HG03196 (cell line): ENCODE data around the gene DDC.
"Not testable (repeated sequence)": the region's sequence is repeated elsewhere in the genome, so short reads cannot be mapped to it uniquely, and the experiment has no call there.

Experiments
- ATAC-seq: cut with Tn5 transposase; IDR thresholded peaks from one replicate; pipeline ENCODE4 v1.9.1; 2021; ENCODE audit not compliant: unreplicated experiment

DDC gene

DNA sequence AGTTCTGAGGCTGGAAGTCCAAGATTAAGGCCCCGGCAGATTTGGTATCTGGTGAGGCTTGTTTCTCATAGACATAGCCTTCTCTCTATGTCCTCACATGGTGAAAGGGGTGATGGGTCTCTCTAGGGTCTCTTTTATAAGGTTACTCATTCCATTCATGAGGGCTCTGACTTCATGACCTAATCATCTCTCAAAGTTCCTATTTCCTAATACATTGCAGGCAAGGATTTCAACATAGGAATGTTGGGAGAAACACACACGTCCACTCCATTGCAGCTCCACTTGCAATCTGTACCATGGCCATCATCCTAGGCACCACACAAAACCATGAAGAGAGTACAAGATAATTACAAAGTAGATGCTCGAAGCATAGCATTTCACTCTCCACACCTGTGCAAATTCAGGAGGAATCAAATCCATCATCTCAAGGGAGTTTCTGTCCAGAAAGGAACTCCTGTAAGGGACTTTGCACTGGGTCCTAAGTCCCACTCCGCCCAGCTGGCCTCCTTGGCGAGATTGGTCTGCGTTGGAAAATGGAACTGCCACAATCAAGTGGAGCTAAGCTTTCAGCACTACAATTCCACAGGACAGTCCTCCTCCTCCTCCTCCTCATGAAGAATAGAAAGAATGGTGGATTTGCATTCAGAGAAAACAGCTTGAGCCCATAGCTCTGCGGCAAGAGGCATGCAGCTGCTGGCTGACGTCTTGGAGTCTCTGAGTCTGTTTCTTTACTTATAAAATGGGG lies 8.8 kb downstream of the DDC start:
- ATAC-seq = no peak

DNA sequence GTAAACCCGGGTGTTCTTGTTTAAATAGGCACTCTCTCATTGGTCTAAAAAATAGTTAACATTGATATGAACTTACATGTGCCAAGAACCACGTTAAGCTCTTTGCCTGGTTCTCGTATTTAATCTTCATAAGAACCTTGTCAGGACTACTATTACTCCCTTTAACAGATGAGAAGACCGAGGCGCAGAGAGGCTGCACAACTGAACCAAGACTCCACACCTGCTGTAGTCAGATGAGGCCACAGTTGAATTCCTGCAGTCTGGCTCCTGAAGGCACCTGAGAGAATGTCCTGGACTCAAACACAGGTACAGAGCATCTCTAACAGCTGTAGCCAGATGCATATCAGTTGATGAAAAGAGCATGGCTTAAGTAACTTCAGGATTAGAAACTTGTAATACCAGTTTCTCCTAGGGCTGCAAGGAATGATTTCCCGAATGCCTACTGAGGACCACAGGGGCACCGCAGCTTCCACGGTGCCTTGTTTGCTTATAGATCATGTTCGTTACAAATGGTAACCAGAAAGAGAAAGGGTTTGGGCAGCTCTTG lies 9.5 kb downstream of the DDC start:
- no peak for ATAC-seq

DNA sequence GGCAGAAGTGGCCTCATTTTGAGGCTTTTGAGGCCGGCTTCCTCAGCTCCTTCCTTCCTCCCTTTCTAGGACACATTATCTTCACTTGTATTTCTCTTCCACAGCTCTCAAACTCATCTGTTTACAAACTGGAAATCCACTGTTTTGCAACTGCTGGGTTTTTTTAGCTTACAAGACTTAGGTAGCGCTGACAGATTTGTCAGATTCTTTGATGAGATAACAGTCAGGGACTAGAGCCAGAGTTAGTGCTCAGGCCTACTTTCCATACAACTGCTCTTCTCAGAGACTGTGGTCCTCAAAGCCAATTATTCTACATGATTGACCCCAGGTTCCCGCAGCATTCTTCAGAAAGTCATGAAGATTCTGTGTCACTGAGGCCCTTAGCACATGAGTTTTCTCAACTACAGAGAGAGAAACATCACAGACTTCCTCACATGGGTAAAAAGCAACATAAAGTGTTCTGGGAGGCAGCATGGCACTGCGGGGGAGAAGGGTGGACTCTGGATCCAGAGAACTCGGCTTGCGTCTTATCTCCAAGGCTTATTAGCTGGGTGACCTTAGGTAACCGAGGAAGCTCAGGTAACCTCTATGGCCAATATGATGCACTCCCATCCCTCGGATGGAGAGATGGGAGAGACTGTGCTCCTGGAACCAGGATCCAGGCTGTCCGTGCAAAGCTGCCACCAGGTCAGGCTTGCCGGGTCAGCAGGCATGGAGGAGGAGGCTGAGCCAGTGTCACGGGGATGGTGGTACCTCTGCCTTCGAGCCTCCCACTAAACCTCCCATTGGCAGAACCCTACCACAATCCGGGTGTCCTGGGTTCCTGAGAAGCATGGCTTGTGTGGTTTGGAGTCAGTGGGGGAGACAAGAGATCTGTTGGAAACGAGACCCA lies 10.5 kb downstream of the DDC start:
- ATAC-seq = no peak

DNA sequence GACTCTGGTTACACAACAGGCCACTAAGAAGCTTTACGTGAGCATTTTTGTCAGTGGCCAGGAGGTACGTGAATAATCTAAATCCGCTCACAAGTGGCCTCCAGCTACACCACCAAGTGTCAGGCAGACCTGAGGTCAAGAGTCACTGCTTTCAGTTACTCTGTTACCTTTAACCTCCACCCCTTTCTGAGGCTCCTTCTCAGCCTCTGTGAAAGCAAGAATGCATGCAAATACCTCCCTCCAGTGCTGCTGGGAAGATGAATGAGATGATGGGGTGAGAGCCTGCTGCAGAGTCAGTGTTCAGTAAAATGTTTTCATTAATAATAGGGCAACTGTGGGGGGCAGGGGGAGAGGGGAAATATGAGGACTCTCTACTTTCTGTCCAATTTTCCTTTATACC lies 11.2 kb downstream of the DDC start:
- no peak for ATAC-seq

DNA sequence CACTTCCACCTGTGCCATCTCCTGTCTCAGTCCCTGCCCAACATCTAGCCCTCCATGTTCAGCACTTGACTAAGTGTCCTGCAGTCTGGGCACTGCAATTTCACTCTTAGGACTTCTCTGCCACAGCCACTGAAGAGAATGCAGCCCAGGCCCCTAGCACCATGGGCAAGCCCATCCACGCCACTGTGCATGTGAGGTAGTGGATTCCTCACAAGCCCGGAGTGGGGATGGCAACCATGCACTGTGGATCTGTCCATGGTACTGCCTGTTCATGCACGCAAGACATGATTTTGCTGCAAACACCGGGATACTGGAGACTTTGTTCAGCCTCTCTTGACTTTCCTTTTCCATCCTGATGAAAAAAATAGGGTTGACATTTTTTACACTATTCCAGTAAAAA lies 12.3 kb downstream of the DDC start:
- no peak for ATAC-seq

DNA sequence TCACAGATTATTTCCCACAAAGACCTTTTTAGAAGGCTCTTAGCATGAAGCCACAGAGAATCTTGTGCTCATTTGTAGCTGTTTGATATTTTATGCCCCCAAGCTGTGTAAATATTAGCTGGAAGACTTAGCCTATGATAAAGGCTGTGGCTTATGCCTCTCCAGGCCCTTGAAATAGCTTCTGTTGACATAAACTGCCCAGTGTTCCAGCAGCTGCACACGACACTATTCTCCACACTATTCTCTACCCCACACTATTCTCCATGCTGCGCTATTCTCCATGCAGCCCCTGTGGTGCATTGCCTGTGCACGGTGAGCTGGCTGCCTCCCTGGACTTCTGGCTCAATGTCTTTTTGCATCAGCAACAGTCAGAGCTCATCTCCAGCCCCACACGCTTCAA lies 13.1 kb downstream of the DDC start:
- ATAC-seq = no peak

DNA sequence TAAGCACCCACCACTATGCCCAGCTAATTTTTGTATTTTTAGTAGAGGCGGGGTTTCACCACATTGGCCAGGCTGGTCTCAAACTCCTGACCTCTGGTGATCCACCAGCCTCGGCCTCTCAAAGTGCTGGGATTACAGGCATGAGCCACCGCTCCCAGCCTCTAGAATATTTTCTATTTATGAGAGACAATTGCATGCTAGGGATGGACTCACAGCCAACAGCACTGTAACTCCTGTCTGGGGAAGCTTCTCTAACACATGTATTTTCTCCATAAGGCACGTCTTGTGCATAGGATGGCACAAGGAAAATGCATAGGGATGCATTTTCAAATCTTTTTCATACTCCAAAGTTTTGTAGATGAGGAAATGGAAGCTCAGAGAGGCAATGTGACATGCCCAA lies 19.6 kb downstream of the DDC start:
- not testable (repeated sequence) for ATAC-seq

DNA sequence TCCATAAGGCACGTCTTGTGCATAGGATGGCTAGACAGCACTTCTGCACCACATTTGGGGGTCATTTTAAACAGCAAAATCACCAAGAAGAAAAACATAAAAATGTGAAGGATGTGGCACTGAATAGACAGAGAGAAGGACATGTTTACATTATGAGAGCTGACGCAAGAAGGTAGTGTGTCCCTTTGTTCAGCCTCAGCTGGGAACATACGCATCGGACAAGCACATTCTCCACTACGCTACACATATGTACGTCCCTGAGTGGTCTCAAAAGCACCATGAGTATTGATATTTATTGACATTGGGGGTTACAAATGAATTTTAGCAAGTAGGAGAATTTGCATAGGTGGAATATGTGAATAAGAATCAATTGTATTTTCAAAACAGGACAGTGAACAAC lies 20.2 kb downstream of the DDC start:
- no peak for ATAC-seq

DNA sequence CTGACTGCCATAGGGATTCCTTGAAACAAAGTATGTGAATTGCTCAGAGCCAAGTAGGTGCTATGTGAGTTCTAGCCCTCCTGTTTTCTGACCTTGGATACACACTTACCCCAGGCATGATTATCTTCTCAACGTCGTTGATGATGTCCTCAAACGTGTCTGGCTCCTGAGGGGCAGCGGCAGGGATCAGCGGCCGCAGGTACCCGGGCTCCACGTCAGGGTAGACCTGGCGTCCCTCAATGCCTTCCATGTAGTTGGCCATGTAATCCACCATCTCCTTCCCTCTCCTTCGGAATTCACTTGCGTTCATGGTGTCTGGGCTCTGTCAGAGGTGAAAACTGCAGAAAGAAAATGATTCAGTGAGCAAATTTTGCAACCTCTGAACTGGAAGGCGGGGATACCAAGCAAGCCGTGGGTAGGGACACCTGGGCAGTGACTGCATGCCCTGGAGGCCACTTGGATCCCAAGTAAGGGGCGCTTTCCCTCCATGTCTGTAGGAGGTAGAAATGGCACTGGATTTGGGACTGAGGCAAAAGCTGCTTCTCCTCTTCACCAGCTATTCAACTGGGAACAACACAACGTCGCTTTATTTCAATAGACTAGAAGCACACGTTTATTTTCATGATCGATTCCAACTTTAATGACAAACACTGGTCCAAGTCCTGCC lies 21.3 kb downstream of the DDC start:
- ATAC-seq = no peak

DNA sequence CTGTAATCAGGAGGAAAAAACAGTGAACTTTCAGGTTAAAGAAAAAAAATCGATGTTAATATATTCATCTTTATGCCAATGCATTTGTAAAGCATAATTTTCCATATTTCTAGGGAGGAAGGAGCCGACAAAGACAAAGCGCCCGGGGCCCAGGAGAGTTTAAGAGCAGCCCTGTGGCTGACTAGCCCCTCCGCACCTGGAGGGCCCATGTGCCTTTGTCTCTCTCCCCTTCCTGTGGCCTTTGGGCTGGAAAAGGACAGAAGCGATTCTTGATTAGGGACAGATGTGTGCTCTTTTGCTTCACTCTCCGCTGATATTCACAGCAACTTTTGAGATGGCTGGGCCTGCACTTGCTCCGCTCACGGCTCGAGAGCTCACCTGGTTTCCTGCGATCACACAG lies 23.1 kb downstream of the DDC start:
- ATAC-seq = no peak

DNA sequence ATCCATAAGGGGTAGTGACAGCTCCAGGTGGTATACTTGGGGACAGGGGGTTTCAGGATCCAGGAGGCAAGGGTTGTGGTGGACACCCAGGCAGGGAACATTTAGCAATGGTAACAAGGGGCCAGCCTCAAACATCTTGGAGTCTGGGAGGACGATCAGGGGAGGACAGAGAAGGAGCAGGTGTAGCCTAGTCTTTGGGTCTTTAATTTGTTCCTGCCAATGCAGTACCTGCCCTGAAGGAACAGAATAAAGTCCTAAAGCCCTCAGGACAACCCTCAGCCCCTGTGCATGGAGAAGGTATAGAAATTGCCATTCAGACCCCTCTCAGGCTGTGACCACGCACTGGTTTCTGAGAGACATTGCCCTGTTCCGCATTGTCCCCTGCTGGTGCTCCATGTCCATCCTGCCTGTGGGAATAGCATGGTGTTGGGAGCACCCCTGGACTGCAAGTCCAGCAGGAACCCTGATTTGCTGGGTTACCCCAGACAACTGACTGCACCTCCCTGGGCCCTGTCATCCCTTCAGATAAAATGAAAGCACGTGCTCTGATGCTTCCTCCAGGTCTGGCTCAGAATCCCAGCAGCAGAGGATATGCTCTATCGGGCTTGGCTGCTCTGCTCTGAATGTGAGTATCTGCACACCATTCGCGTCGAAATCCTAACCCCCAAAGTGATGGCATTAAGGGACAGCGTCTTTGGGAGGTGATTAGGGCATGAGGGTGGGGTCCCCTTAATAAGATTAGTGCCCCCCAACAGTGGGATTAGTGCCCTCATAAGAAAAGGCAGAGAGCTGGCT lies 24.2 kb downstream of the DDC start:
- no peak for ATAC-seq

DNA sequence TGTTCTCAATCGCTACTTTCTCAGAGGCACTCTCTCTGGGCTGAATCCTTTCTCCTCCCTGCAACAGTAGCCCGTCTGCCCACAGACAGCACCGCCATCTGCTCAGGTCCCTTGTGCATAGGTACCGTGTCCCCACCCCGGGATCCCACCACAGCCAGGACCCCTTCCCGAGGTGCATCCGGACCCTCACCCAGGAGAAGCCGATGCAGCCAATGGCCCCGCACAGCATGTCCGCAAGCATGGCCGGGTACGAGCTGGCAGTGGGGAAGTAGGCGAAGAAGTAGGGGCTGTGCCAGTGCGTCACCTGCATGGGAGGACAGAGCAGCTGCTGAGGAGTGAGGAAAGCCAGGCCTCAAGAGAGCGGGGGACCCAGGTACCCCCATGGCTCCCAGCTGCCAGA lies 25.5 kb downstream of the DDC start:
- ATAC-seq = no peak

DNA sequence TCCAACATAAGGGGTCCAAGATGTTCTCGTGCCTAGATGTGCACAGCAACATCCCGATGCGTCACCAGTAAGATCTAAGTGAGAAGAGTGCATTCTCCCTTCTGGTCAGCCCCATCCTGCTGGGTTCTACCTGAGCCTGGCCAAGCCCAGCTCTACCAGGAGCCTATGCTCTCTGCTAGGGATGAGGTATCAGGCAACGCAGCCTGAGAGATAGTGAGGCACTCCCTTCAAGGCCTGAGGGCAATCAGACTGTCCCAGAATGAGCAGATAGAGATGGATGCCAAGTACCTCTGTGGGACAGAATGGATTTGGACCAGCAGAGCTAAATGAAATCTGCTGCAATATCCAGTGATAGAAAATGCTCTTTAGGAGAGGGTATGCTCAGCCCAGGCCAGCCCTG lies 26.7 kb downstream of the DDC start:
- ATAC-seq = no peak

DNA sequence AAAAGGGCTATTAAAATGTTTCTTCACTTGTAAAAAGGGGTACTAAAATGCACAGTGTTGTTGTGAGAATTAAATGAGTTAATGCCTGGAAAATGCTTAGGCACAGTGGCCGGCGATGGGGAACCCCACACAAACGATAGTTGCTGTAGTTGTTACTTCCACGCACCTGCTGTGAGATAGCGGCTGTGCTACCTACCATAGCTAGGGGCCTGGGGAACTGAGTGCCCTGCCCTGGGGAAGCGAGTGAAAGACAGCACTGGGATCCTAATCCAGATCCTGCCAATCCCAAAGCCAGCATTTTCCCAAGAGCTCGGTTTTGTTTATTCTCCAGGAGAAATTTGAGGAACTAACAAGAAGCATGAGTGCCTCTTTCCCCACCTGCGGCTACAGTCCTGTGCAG lies 27.8 kb downstream of the DDC start:
- no peak for ATAC-seq

DNA sequence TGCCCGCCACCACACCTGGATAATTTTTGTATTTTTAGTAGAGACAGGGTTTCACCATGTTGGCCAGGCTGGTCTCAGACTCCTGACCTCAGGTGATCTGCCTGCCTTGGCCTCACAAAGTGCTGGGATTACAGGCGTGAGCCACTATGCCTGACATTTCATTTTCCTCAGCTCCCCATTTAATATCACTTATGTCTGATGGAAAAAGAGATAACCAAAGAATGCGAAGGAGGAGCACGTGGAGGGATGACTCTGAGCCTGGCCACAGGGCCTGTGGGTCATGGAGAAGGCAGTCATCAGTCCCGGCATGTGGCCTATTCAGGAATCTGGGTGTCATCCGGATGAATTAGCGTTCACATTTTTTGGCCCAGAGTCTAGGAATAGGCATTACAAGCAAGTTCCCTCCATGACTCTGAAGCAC lies 29.9 kb downstream of the DDC start:
- not testable (repeated sequence) for ATAC-seq

DNA sequence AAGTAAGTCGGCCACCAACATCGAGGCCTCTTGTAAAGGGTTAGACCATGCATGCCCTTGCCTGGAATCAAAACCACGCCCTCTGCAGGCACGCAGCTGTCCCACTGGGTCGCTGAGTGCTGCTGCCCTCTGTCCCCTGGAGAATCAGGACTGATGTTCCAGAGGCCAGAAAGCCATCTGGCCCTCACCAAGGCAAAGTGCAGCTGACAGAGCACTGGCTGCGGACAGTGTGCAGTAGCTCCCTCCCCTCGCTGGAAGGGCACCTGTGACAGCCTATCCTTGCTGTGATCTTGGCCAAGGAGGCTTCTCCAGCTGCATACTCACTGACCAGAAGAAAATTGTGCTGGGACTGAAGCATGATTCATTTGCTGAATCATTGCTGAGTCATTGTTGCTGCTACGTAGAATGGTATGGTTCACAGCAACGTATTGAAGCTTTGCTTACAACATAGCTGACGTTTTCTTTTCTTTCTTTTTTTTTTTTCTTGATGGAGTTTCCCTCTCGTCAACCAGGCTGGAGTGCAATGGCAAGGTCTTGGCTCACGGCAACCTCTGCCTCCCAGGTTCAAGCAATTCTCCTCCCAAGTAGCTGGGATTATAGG lies 30.4 kb downstream of the DDC start:
- ATAC-seq = no peak

DNA sequence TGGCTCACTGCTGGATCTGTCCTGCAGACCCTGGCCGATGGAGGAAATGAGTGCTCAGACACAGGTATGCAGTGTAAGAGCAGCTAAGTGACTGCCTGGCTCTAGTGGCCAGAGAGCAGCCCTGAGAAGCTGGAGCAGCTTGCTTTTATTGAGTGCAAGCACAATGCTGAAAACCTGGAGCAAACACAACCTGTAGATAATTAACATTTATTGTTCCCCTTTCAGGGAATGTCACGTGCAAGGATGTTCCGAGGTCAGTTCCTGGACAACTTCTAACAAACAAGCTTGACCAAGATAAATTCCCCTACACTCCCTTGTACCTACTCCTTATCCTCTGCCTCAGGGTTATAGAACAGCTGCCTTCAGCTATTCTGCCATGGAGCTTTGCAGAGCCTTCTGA lies 31.3 kb downstream of the DDC start:
- no peak for ATAC-seq

DNA sequence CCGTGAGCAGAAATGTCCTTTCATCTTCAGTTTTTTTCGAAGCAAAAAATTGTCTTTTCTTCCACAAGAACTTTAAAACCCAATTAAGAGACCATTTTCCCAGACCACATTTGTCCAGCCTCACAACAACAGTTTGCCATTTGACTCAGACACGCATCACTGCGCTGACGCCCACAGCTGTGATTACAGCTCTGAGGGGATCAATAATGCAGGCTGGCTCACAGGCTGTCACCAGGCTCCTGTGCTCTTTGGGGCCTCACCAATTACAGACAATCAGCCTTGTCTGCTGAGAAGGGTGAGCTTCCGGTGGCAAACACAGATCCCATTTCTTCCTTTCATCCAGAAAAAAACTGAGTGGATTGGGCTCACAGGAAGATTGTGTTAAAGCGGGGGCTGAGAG lies 33.3 kb downstream of the DDC start:
- ATAC-seq = no peak

DNA sequence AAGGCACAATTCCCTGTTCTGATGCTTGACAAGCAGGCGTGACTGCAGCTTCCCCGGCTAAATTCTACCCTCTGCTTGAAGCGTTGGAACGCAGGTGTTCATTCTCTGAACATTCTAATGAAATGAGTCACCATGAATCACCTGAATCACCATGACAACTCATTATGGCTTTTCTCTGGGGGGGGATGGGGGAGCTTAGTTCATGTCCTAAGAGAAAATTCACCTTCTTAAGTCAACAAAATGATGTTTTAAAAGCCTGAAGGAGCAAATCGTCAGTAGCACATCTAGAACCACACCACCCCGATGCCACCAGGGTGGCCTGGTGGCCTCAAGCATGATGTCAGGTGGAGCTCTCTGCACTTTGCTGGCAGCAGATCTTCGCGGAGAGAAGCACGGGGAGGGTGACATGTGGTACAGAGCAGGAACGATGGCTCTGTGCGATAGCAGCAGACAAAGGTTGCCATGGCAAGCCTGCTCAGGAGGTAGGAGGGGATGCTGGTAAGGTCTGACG lies 33.7 kb downstream of the DDC start:
- ATAC-seq = no peak

DNA sequence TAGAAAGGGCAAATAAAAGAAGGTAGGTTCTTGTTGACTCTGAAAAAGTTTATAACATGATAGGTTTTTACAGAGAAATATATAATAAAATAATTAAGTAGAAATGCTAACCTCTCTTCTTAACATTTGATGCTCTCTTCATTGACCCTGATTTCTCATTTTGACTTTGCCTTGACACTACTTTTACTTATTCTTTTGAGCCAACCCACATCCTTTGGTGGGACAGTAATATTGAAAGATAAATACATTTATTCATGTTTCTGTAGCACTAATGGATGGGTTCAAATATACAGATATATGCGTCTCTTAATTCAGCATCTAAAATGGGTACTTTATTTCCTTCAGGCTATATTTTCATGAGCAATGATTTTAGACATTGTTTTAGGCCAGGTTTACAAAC lies 34.4 kb downstream of the DDC start:
- no peak for ATAC-seq
